Spleen (tissue), 7 donors: ENCODE results near the gene SLC39A1.

ENCODE experiments used
- CTCF ChIP-seq, 11 experiments: fragments of 200-600 bp in 7 of 11; fragments of 450-650 bp in 4 of 11; sonication (generic) in 4 of 11; IDR thresholded peaks in 8 of 11; conservative IDR thresholded peaks in 3 of 11; 1 replicate in 7 of 11; 2 replicates in 4 of 11; pipeline versions ENCODE4 v1.4.0 to v1.8.0; 2016 to 2021; ENCODE audit warnings: antibody characterized with exemption in 11 of 11, inconsistent platforms in 4 of 11, mild to moderate bottlenecking in 1 of 11
- POLR2A ChIP-seq, 3 donors: fragments of 450-650 bp; IDR thresholded peaks; one replicate each; pipeline ENCODE4 v1.5.1; 2017; ENCODE audit warnings: antibody characterized with exemption in 3 of 3, mild to moderate bottlenecking in 1 of 3
- POLR2AphosphoS5 ChIP-seq, 3 donors: sonication (generic); formaldehyde crosslinking; IDR thresholded peaks; one replicate each; pipeline ENCODE4 v1.5.1; 2017; ENCODE audit warnings: antibody characterized with exemption in 3 of 3
- donor health status: DM: no; HTN: no; CAD: no; lungs with moderate emphysema.
- donor health status: DM: no; HTN: no; CAD: no.
- donor health status: DM: no; HTN: no; CAD: no.

GRCh38 chr1:153963850-153964331, 554 bp upstream of the SLC39A1 start:
- TF ChIP-seq POLR2AphosphoS5 (IDR thresholded peaks at IDR 0.05): no peak
- TF ChIP-seq CTCF (IDR thresholded peaks at IDR 0.05 in 8 of 11, conservative IDR thresholded peaks at IDR 0.05 in 3 of 11): no peak
- no peak for TF ChIP-seq POLR2A (IDR thresholded peaks at IDR 0.05)
